Stomach (tissue), 9 donors: ENCODE measurements around the gene ODAD4. TPM values are rescaled to one million over a fixed set of nuclear protein-coding genes. Genes with fewer than 3 reads are reported as not detected.

Source experiments
- DNase-seq, 2 donors: peaks; one replicate each; pipeline versions ENCODE4 v3.0.0 to v3.0.0-alpha.2; 2013 to 2019
- H3K27ac ChIP-seq, 5 donors: fragments of 200-600 bp in 4 of 5; sonication (generic) in 4 of 5; one replicate each; pipeline ENCODE4 v1.5.1; 2013 to 2019; ENCODE audit warnings: mild to moderate bottlenecking in 1 of 5, moderate library complexity in 1 of 5
- H3K27me3 ChIP-seq, 3 donors: fragments of 200-600 bp; sonication (generic); one replicate each; pipeline ENCODE4 v1.5.1; 2017 to 2019; ENCODE audit warnings: mixed run types in 1 of 3
- H3K36me3 ChIP-seq, 4 donors: fragments of 200-600 bp; sonication (generic); 1 replicate in 3 of 4; 2 replicates in 1 of 4; pipeline ENCODE4 v1.5.1; 2016 to 2019
- H3K4me1 ChIP-seq, 4 donors: fragments of 200-600 bp; sonication (generic); one replicate each; pipeline ENCODE4 v1.5.1; 2016 to 2019
- H3K4me3 ChIP-seq, 4 donors: fragments of 200-600 bp; sonication (generic) in 3 of 4; one replicate each; pipeline ENCODE4 v1.5.1; 2016 to 2019; ENCODE audit warnings: mild to moderate bottlenecking in 1 of 4
- H3K9me3 ChIP-seq, 4 donors: fragments of 200-600 bp; sonication (generic); one replicate each; pipeline ENCODE4 v1.5.1; 2016 to 2019
- CTCF ChIP-seq, 7 experiments: fragments of 450-650 bp in 4 of 7; fragments of 200-600 bp in 3 of 7; sonication (generic) in 3 of 7; IDR thresholded peaks; one replicate each; pipeline ENCODE4 v1.5.1; 2016 to 2019; ENCODE audit warnings: antibody characterized with exemption in 7 of 7, control low read depth in 2 of 7, mild to moderate bottlenecking in 1 of 7
- EP300 ChIP-seq: sonication (generic); formaldehyde crosslinking; IDR thresholded peaks from one replicate; pipeline ENCODE4 v1.6.1; 2017; ENCODE audit warnings: antibody characterized with exemption
- POLR2A ChIP-seq, 4 donors: fragments of 450-650 bp; IDR thresholded peaks; one replicate each; pipeline ENCODE4 v1.6.1; 2016; ENCODE audit warnings: antibody characterized with exemption in 4 of 4, control low read depth in 2 of 4, mild to moderate bottlenecking in 1 of 4, moderate library complexity in 1 of 4
- POLR2AphosphoS5 ChIP-seq, 3 donors: sonication (generic); formaldehyde crosslinking; IDR thresholded peaks; one replicate each; pipeline ENCODE4 v1.6.1; 2016; ENCODE audit warnings: antibody characterized with exemption in 3 of 3
- whole genome bisulfite sequencing, 5 donors: extraction: QIAGEN DNeasy Blood & Tissue Kit in 3 of 5; methylation state at CpG; one replicate each; pipeline versions ENCODE4 v1.1.5 to v1.1.7; 2013 to 2018; 5-methylcytosine and 5-hydroxymethylcytosine counted together
- intact Hi-C: fragments of 100-400 bp; cut with DNase I; formaldehyde crosslinking; loops from one replicate; pipeline ENCODE4 v1.15.1; 2023; ENCODE audit warnings: low total_unique reads
- polyA plus RNA-seq, 3 donors: library from polyadenylated mRNA; stranded (reverse); fragments of 200-250 nt; gene quantifications; one replicate each; pipeline ENCODE4 v1.2.3, GENCODE V29; 2013
- total RNA-seq, 5 donors: library from RNA; depleted of rRNA; stranded (reverse); fragments of >200 nt; gene quantifications; one replicate each; pipeline versions ENCODE4 v1.1.0 to v1.2.3, GENCODE V29; 2014 to 2016
- donor health status: healthy with polysubstance abuse.
- donor health status: Bipolar disorder and iron deficiency.
- donor health status: healthy.

The ODAD4 gene
- total and polyA plus RNA-seq, 8 donors, result 0.78 to 2.1 (median 1.0) TPM; not detected in 4

GRCh38 chr17:41935641-41936040, 5.2 kb downstream of the ODAD4 start:
- TF ChIP-seq POLR2A (IDR thresholded peaks at IDR 0.05), result no peak
- no peak for TF ChIP-seq POLR2AphosphoS5 (IDR thresholded peaks at IDR 0.05)
- TF ChIP-seq CTCF (IDR thresholded peaks at IDR 0.05), result no peak
- no peak for TF ChIP-seq EP300
- 89 to 96% (median 95%) methylated on average over 5 to 6 of the region's 6 CpGs for WGBS, 5 donors
- intact Hi-C loops, result no loop called here
- Histone ChIP-seq H3K4me1 (peaks cover 0 to 23% (median 7%) of the 10 kb centered on the region in 4 donors), H3K27ac (no peak overlapping the region), H3K36me3 (peaks cover 0 to 47% (median 13%) of the 10 kb centered on the region in 4 donors), H3K27me3 (no peaks in the 10 kb centered on the region), H3K4me3 (no peak overlapping the region), H3K9me3 (no peaks in the 10 kb centered on the region)
- DNase-seq, result no peak

GRCh38 chr17:41937970-41938954, 7.8 kb downstream of the ODAD4 start:
- peaks cover 0 to 47% (median 13%) of the 10 kb centered on the region in 4 donors for H3K36me3 ChIP-seq
- TF ChIP-seq CTCF (IDR thresholded peaks at IDR 0.05) (no peak), EP300 (no peak), POLR2A (IDR thresholded peaks at IDR 0.05) (no peak), POLR2AphosphoS5 (IDR thresholded peaks at IDR 0.05) (no peak)
- WGBS, 5 donors, result 62 to 83% (median 80%) methylated on average over 15 to 19 of the region's 19 CpGs
- DNase-seq, result peak in 1 of 2 donors; percentile 49
- intact Hi-C loops, result no loop called here
- no peak overlapping the region for H3K27ac ChIP-seq
- H3K9me3 ChIP-seq, result no peaks in the 10 kb centered on the region
- H3K27me3 ChIP-seq, result no peaks in the 10 kb centered on the region
- H3K4me1 ChIP-seq, result peaks cover 0 to 4% (median 0%) of the 10 kb centered on the region in 4 donors
- no peak overlapping the region for H3K4me3 ChIP-seq

- no peak overlapping the region for H3K27ac ChIP-seq
- intact Hi-C loops, result no loop called here
- no peaks in the 10 kb centered on the region for H3K9me3 ChIP-seq
- H3K27me3 ChIP-seq, result no peaks in the 10 kb centered on the region
- no peak for DNase-seq
- no peak overlapping the region for H3K4me3 ChIP-seq
- H3K4me1 ChIP-seq, result peaks cover 0 to 4% (median 0%) of the 10 kb centered on the region in 4 donors
- TF ChIP-seq EP300 (no peak), POLR2A (IDR thresholded peaks at IDR 0.05) (no peak), CTCF (IDR thresholded peaks at IDR 0.05) (no peak), POLR2AphosphoS5 (IDR thresholded peaks at IDR 0.05) (no peak)
- peaks cover 0 to 47% (median 13%) of the 10 kb centered on the region in 4 donors for H3K36me3 ChIP-seq
- 74 to 95% (median 93%) methylated on average over 4 of the region's 4 CpGs for WGBS, 5 donors
These were observed 8.8 kb downstream of the ODAD4 start for GRCh38 chr17:41939044-41939692.

GRCh38 chr17:41939693-41940090, 9.3 kb downstream of the ODAD4 start:
- Histone ChIP-seq H3K4me3 (no peak overlapping the region), H3K9me3 (no peaks in the 10 kb centered on the region), H3K27me3 (no peaks in the 10 kb centered on the region), H3K27ac (no peak overlapping the region), H3K4me1 (peaks cover 0 to 4% (median 0%) of the 10 kb centered on the region in 4 donors), H3K36me3 (peaks cover 0 to 47% (median 13%) of the 10 kb centered on the region in 4 donors)
- intact Hi-C loops, result no loop called here
- WGBS, 5 donors, result 77 to 87% (median 83%) methylated on average over 6 of the region's 6 CpGs
- TF ChIP-seq POLR2A (IDR thresholded peaks at IDR 0.05) (no peak), EP300 (no peak), POLR2AphosphoS5 (IDR thresholded peaks at IDR 0.05) (no peak)
- DNase-seq, result no peak
